Spleen (tissue), 11 donors: ENCODE data around the gene VPS54. TPM values are rescaled to one million over a fixed set of nuclear protein-coding genes. Genes with fewer than 3 reads are reported as not detected.

ENCODE experiments used
- DNase-seq: peaks from one replicate; pipeline ENCODE4 v3.0.0-alpha.2; 2020
- H3K27ac ChIP-seq, 8 donors: fragments of 200-600 bp; sonication (generic) in 7 of 8; 1 replicate in 4 of 8; 2 replicates in 4 of 8; pipeline versions ENCODE4 v1.5.0 to v1.8.0; 2016 to 2021; ENCODE audit warnings: inconsistent platforms in 4 of 8, mild to moderate bottlenecking in 4 of 8, moderate library complexity in 1 of 8
- H3K27me3 ChIP-seq, 7 donors: fragments of 200-600 bp; sonication (generic) in 6 of 7; replicated peaks in 1 of 7; 1 replicate in 4 of 7; 2 replicates in 3 of 7; pipeline versions ENCODE4 v1.5.0 to v1.8.0; 2016 to 2021; ENCODE audit warnings: inconsistent platforms in 3 of 7, mild to moderate bottlenecking in 1 of 7
- H3K36me3 ChIP-seq, 6 donors: fragments of 200-600 bp; sonication (generic) in 5 of 6; 1 replicate in 4 of 6; 2 replicates in 2 of 6; pipeline versions ENCODE4 v1.5.0 to v1.8.0; 2016 to 2021; ENCODE audit warnings: inconsistent platforms in 2 of 6
- H3K4me1 ChIP-seq, 6 donors: fragments of 200-600 bp; sonication (generic) in 5 of 6; 1 replicate in 3 of 6; 2 replicates in 3 of 6; pipeline versions ENCODE4 v1.5.0 to v1.8.0; 2016 to 2021; ENCODE audit warnings: inconsistent platforms in 3 of 6
- H3K4me3 ChIP-seq, 8 donors: fragments of 200-600 bp; sonication (generic) in 7 of 8; 1 replicate in 4 of 8; 2 replicates in 4 of 8; pipeline versions ENCODE4 v1.5.0 to v1.8.0; 2016 to 2021; ENCODE audit warnings: inconsistent platforms in 4 of 8, mild to moderate bottlenecking in 4 of 8, moderate library complexity in 2 of 8
- H3K9me3 ChIP-seq, 8 donors: fragments of 200-600 bp; sonication (generic) in 7 of 8; 1 replicate in 4 of 8; 2 replicates in 4 of 8; pipeline versions ENCODE4 v1.5.0 to v1.8.0; 2016 to 2021; ENCODE audit warnings: inconsistent platforms in 4 of 8
- POLR2A ChIP-seq, 3 donors: fragments of 450-650 bp; IDR thresholded peaks; one replicate each; pipeline ENCODE4 v1.5.1; 2017; ENCODE audit warnings: antibody characterized with exemption in 3 of 3, mild to moderate bottlenecking in 1 of 3
- POLR2AphosphoS5 ChIP-seq, 3 donors: sonication (generic); formaldehyde crosslinking; IDR thresholded peaks; one replicate each; pipeline ENCODE4 v1.5.1; 2017; ENCODE audit warnings: antibody characterized with exemption in 3 of 3
- WGBS, 5 donors: extraction: QIAGEN DNeasy Blood & Tissue Kit in 3 of 5; methylation state at CpG; one replicate each; pipeline versions ENCODE4 v1.1.5 to v1.1.7; 2013 to 2018; 5-methylcytosine and 5-hydroxymethylcytosine counted together
- intact Hi-C: fragments of 100-400 bp; cut with DNase I; formaldehyde crosslinking; loops from one replicate; pipeline ENCODE4 v1.15.0; 2023; ENCODE audit warnings: low total_unique reads
- polyA plus RNA-seq, 3 donors: library from polyadenylated mRNA; stranded (reverse); fragments of 200-250 nt; gene quantifications; one replicate each; pipeline ENCODE4 v1.2.1, GENCODE V29; 2013
- total RNA-seq, 7 donors: library from RNA; depleted of rRNA in 3 of 7; stranded (reverse); fragments of >200 nt in 3 of 7; fragmentation: NEBNext Ultra II Directional in 4 of 7; extraction: Animal tissue kit (Norgen Biotek cat#: 25700) in 4 of 7; gene quantifications; one replicate each; pipeline versions ENCODE4 v1.1.0 to v1.2.1, GENCODE V29; 2016 to 2021
- TF ChIP-seq, protein P1 (sequence below), 11 experiments: fragments of 200-600 bp in 7 of 11; fragments of 450-650 bp in 4 of 11; sonication (generic) in 4 of 11; IDR thresholded peaks in 8 of 11; conservative IDR thresholded peaks in 3 of 11; 1 replicate in 7 of 11; 2 replicates in 4 of 11; pipeline versions ENCODE4 v1.4.0 to v1.8.0; 2016 to 2021; ENCODE audit warnings: antibody characterized with exemption in 11 of 11, inconsistent platforms in 4 of 11, mild to moderate bottlenecking in 1 of 11
- donor health status: healthy with polysubstance abuse.
- donor health status: DM: no; HTN: no; CAD: no; lungs with moderate emphysema.
- donor health status: DM: no; HTN: no; CAD: no.
- donor health status: Bipolar disorder and iron deficiency.
- donor health status: healthy.
- donor health status: DM: no; HTN: no; CAD: no.
- donor health status: DM: yes; HTN: yes; CAD: no.

The VPS54 gene
- total and polyA plus RNA-seq, 10 donors: 9.2 to 31.3 (median 23.8) TPM

- intact Hi-C loops: no loop called here
- Histone ChIP-seq H3K9me3 (no peaks in the 10 kb centered on the region), H3K27me3 (no peaks in the 10 kb centered on the region), H3K4me1 (peaks cover 3 to 11% (median 9%) of the 10 kb centered on the region in 6 donors), H3K36me3 (no peaks in the 10 kb centered on the region), H3K27ac (no peak overlapping the region), H3K4me3 (no peak overlapping the region)
- TF ChIP-seq, protein P1, sequence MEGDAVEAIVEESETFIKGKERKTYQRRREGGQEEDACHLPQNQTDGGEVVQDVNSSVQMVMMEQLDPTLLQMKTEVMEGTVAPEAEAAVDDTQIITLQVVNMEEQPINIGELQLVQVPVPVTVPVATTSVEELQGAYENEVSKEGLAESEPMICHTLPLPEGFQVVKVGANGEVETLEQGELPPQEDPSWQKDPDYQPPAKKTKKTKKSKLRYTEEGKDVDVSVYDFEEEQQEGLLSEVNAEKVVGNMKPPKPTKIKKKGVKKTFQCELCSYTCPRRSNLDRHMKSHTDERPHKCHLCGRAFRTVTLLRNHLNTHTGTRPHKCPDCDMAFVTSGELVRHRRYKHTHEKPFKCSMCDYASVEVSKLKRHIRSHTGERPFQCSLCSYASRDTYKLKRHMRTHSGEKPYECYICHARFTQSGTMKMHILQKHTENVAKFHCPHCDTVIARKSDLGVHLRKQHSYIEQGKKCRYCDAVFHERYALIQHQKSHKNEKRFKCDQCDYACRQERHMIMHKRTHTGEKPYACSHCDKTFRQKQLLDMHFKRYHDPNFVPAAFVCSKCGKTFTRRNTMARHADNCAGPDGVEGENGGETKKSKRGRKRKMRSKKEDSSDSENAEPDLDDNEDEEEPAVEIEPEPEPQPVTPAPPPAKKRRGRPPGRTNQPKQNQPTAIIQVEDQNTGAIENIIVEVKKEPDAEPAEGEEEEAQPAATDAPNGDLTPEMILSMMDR (IDR thresholded peaks at IDR 0.05 in 8 of 11, conservative IDR thresholded peaks at IDR 0.05 in 3 of 11): no peak
- TF ChIP-seq POLR2AphosphoS5 (IDR thresholded peaks at IDR 0.05) (no peak), POLR2A (IDR thresholded peaks at IDR 0.05) (no peak)
- no peak for DNase-seq
- WGBS, 5 donors: 93 to 96% (median 96%) methylated on average over 2 of the region's 2 CpGs
Measured at GRCh38 chr2:64045938-64046337, 26.7 kb upstream of the VPS54 start.

DNA sequence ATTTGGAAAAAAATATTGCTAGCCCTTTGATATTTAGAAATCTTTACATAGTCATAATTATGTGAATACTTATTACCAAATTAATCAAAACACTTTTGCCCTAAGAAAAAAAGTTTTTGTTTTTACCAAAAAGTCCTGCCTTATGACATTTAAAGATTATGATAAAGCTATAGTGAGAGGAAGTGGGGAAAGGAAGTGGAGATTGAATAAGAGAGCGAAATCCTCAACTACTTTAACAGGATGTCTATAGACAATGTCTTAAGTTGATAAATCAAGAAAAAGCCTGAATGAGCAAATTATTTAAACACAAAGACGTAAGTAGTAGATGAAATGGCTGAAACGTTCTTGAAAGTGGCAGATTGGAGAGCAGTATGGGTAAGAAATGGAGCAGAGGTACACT, 20.9 kb upstream of the VPS54 start:
- Histone ChIP-seq H3K9me3 (no peaks in the 10 kb centered on the region), H3K27me3 (no peaks in the 10 kb centered on the region), H3K4me1 (peaks cover 0 to 28% (median 10%) of the 10 kb centered on the region in 6 donors), H3K27ac (no peak overlapping the region), H3K4me3 (no peak overlapping the region), H3K36me3 (no peaks in the 10 kb centered on the region)
- no peak for DNase-seq
- WGBS, 5 donors: 12 to 29% (median 21%) methylated on average over 3 of the region's 3 CpGs
- TF ChIP-seq POLR2AphosphoS5 (IDR thresholded peaks at IDR 0.05): no peak
- intact Hi-C loops: no loop called here

DNA sequence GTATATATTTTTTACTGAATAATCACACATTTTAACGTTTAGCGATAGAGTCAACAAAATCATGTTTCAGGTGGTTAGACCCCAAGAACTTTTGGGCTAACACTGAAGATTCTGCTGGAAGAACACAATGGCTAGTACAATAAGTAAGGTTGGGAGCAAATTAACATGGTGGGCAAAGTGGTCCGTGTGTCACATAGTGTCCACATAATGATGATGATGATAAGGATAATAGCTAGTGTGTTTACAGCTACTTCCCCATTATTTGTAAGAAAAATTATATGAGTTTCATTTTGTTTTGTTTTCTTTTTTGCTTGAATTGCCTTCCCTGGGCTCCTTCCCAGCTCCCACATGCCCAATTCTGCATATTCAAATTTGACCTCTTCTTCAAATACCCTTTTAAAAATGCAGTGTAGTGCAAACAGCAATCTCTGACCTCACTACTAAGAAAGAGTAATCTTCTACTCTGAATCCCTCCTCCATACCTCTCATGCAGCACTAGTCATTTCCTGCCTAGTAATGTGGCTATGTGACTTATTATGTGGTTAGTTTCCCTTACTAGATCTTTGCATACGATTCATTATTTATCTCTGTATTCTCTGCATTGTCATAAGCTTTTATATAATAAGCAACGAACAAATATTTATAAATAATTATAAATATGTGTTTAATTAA, 16.9 kb upstream of the VPS54 start:
- no peak for DNase-seq
- no peak overlapping the region for H3K4me3 ChIP-seq
- peaks cover 0 to 4% (median 0%) of the 10 kb centered on the region in 8 donors for H3K9me3 ChIP-seq
- intact Hi-C loops: no loop called here
- H3K27me3 ChIP-seq: no peaks in the 10 kb centered on the region
- no peaks in the 10 kb centered on the region for H3K36me3 ChIP-seq
- H3K4me1 ChIP-seq: peaks cover 0 to 30% (median 10%) of the 10 kb centered on the region in 6 donors
- TF ChIP-seq, protein P1 (IDR thresholded peaks at IDR 0.05 in 8 of 11, conservative IDR thresholded peaks at IDR 0.05 in 3 of 11): no peak
- H3K27ac ChIP-seq: peak overlapping the region in 5 of 8 donors; percentile 12 to 28 (median 18)
- WGBS, 5 donors: 41 to 53% (median 47%) methylated on average over 5 of the region's 5 CpGs

- 56 to 69% (median 62%) methylated on average over 4 of the region's 4 CpGs for WGBS, 5 donors
- TF ChIP-seq, protein P1 (IDR thresholded peaks at IDR 0.05 in 8 of 11, conservative IDR thresholded peaks at IDR 0.05 in 3 of 11): no peak
- no peak for TF ChIP-seq POLR2AphosphoS5 (IDR thresholded peaks at IDR 0.05)
- TF ChIP-seq POLR2A (IDR thresholded peaks at IDR 0.05): no peak
- peaks cover 0 to 29% (median 10%) of the 10 kb centered on the region in 6 donors for H3K4me1 ChIP-seq
- H3K9me3 ChIP-seq: peaks cover 0 to 4% (median 0%) of the 10 kb centered on the region in 8 donors
- H3K36me3 ChIP-seq: no peaks in the 10 kb centered on the region
- no peak for DNase-seq
- intact Hi-C loops: no loop called here
- no peaks in the 10 kb centered on the region for H3K27me3 ChIP-seq
- H3K4me3 ChIP-seq: no peak overlapping the region
- H3K27ac ChIP-seq: no peak overlapping the region
Measured at GRCh38 chr2:64035072-64035942, 16.1 kb upstream of the VPS54 start.
